Endodermal cell (in vitro differentiated cells): ENCODE results near the gene COL18A1. TPM values are rescaled to one million over a fixed set of nuclear protein-coding genes. Genes with fewer than 3 reads are reported as not detected.
A peak's percentile ranks its signal among the peaks of the same experiment; 100 is the strongest.

Experiments
- DNase-seq: peaks from one replicate; pipeline ENCODE4 v3.0.0-alpha.2; 2017
- H3K27ac ChIP-seq: 2 replicates; pipeline ENCODE4 v1.5.1; 2013; ENCODE audit warnings: mild to moderate bottlenecking, low read depth, low read length, moderate library complexity
- H3K27me3 ChIP-seq: 2 replicates; pipeline ENCODE4 v1.6.1; 2013; ENCODE audit warnings: mild to moderate bottlenecking, low read length, moderate library complexity; ENCODE audit not compliant: insufficient read depth, control insufficient read depth, poor library complexity, severe bottlenecking
- H3K36me3 ChIP-seq: 2 replicates; pipeline ENCODE4 v1.7.0; 2013; ENCODE audit warnings: mild to moderate bottlenecking, low read length, moderate library complexity; ENCODE audit not compliant: control insufficient read depth, insufficient read depth
- H3K4me1 ChIP-seq: one replicate; pipeline ENCODE4 v1.7.0; 2013; ENCODE audit warnings: low read length; ENCODE audit not compliant: control insufficient read depth, insufficient read depth
- H3K4me3 ChIP-seq: 2 replicates; pipeline ENCODE4 v1.5.1; 2013; ENCODE audit warnings: mild to moderate bottlenecking, low read length, moderate library complexity
- H3K9ac ChIP-seq: 2 replicates; pipeline ENCODE4 v1.6.1; 2013; ENCODE audit warnings: mild to moderate bottlenecking, low read length, moderate library complexity; ENCODE audit not compliant: poor library complexity, severe bottlenecking; ENCODE audit errors: extremely low read depth
- H3K9me3 ChIP-seq: 2 replicates; pipeline ENCODE4 v1.6.1; 2013; ENCODE audit warnings: mild to moderate bottlenecking, low read length, moderate library complexity; ENCODE audit not compliant: control insufficient read depth
- H3K27ac Mint-ChIP-seq: 2 replicates; pipeline ENCODE4 v1.8.0; 2020; ENCODE audit warnings: mixed read lengths
- H3K27me3 Mint-ChIP-seq: 2 replicates; pipeline ENCODE4 v1.8.0; 2021; ENCODE audit warnings: mild to moderate bottlenecking, mixed read lengths; ENCODE audit not compliant: insufficient read depth
- H3K36me3 Mint-ChIP-seq: 2 replicates; pipeline ENCODE4 v1.8.0; 2020; ENCODE audit warnings: low read depth, mixed read lengths
- H3K4me1 Mint-ChIP-seq: 2 replicates; pipeline ENCODE4 v1.8.0; 2020; ENCODE audit warnings: mixed read lengths
- H3K4me3 Mint-ChIP-seq: 2 replicates; pipeline ENCODE4 v1.8.0; 2020; ENCODE audit warnings: mild to moderate bottlenecking, moderate library complexity, mixed read lengths
- H3K9me3 Mint-ChIP-seq: 2 replicates; pipeline ENCODE4 v1.8.0; 2020; ENCODE audit warnings: mild to moderate bottlenecking, mixed read lengths
- CTCF ChIP-seq: fragments of 200-600 bp; sonication (generic); conservative IDR thresholded peaks from 2 replicates; pipeline ENCODE4 v1.5.0; 2021; ENCODE audit warnings: antibody characterized with exemption, mild to moderate bottlenecking
- WGBS, 2 experiments: methylation state at CpG; one replicate each; pipeline versions ENCODE4 v1.1.5 to v1.1.7; 2013; ENCODE audit warnings: missing lambda C conversion rate in 2 of 2, mixed read lengths in 1 of 2; ENCODE audit not compliant: insufficient coverage in 1 of 2, insufficient read length in 1 of 2; 5-methylcytosine and 5-hydroxymethylcytosine counted together
- total RNA-seq, 2 donors: library from RNA; stranded (reverse); fragmentation: NEBNext Ultra II Directional in 1 of 2; extraction: Animal tissue kit (Norgen Biotek cat#: 25700) in 1 of 2; gene quantifications; 2 replicates in 1 of 2; 3 replicates in 1 of 2; pipeline ENCODE4 v1.2.1, GENCODE V29; 2021

COL18A1 gene
- total RNA-seq, 2 donors from 2014 or later = 332 to 398 TPM

GRCh38 chr21:45508607-45509565, 103.9 kb downstream of the COL18A1 start:
- peak; percentile 55 for DNase-seq
- H3K27ac ChIP-seq = no peak overlapping the region
- H3K27ac Mint-ChIP-seq = peak overlapping the region; percentile 74

GRCh38 chr21:45509566-45510465, 104.9 kb downstream of the COL18A1 start:
- no peak overlapping the region for H3K4me3 ChIP-seq
- no peaks in the 10 kb centered on the region for H3K27me3 Mint-ChIP-seq
- H3K27ac Mint-ChIP-seq = no peak overlapping the region
- no peak overlapping the region for H3K9ac ChIP-seq
- peak; percentile 66 for TF ChIP-seq CTCF
- H3K36me3 Mint-ChIP-seq = peaks cover 19% of the 10 kb centered on the region
- H3K9me3 Mint-ChIP-seq = no peaks in the 10 kb centered on the region
- no peak overlapping the region for H3K27ac ChIP-seq
- WGBS, 2 experiments = 95 to 96% methylated on average over 32 to 61 of the region's 61 CpGs
- no peaks in the 10 kb centered on the region for H3K27me3 ChIP-seq
- no peaks in the 10 kb centered on the region for H3K4me1 ChIP-seq
- H3K36me3 ChIP-seq = peaks cover 4% of the 10 kb centered on the region
- DNase-seq = peak; percentile 76
- H3K4me1 Mint-ChIP-seq = no peaks in the 10 kb centered on the region
- no peak overlapping the region for H3K4me3 Mint-ChIP-seq
- H3K9me3 ChIP-seq = no peaks in the 10 kb centered on the region

More at GRCh38 chr21:45508607-45509565, 103.9 kb downstream of the COL18A1 start:
- Mint-ChIP-seq H3K36me3 (peaks cover 19% of the 10 kb centered on the region), H3K4me3 (no peak overlapping the region), H3K9me3 (no peaks in the 10 kb centered on the region), H3K27me3 (no peaks in the 10 kb centered on the region), H3K4me1 (no peaks in the 10 kb centered on the region)
- WGBS, 2 experiments = 82 to 91% methylated on average over 15 to 42 of the region's 42 CpGs
- Histone ChIP-seq H3K27me3 (no peaks in the 10 kb centered on the region), H3K4me1 (no peaks in the 10 kb centered on the region), H3K9me3 (no peaks in the 10 kb centered on the region), H3K9ac (no peak overlapping the region), H3K4me3 (no peak overlapping the region), H3K36me3 (peaks cover 4% of the 10 kb centered on the region)
- TF ChIP-seq CTCF = no peak

- no peak for TF ChIP-seq CTCF
- H3K36me3 Mint-ChIP-seq = peaks cover 21% of the 10 kb centered on the region
- H3K27ac Mint-ChIP-seq = no peak overlapping the region
- WGBS, 2 experiments = 76 to 100% methylated on average over 3 to 11 of the region's 11 CpGs
- DNase-seq = no peak
- Histone ChIP-seq H3K27ac (no peak overlapping the region), H3K4me1 (no peaks in the 10 kb centered on the region), H3K36me3 (peaks cover 4% of the 10 kb centered on the region), H3K4me3 (no peak overlapping the region), H3K9me3 (no peaks in the 10 kb centered on the region), H3K27me3 (no peaks in the 10 kb centered on the region), H3K9ac (no peak overlapping the region)
- H3K4me1 Mint-ChIP-seq = no peaks in the 10 kb centered on the region
- H3K9me3 Mint-ChIP-seq = no peaks in the 10 kb centered on the region
- no peaks in the 10 kb centered on the region for H3K27me3 Mint-ChIP-seq
- H3K4me3 Mint-ChIP-seq = no peak overlapping the region
Observed at GRCh38 chr21:45510466-45510955, 105.5 kb downstream of the COL18A1 start.
